ENCODE measurements around the gene TNFRSF12A. TPM values are rescaled to one million over a fixed set of nuclear protein-coding genes. Genes with fewer than 3 reads are reported as not detected.
A peak's percentile ranks its signal among the peaks of the same experiment; 100 is the strongest.

The TNFRSF12A gene
- total and polyA plus RNA-seq, 2 of the 13 experiments (the other 11 are each of a cell fraction or from before 2014, with no cell fraction given): 61.9 to 66.0 TPM

DNA sequence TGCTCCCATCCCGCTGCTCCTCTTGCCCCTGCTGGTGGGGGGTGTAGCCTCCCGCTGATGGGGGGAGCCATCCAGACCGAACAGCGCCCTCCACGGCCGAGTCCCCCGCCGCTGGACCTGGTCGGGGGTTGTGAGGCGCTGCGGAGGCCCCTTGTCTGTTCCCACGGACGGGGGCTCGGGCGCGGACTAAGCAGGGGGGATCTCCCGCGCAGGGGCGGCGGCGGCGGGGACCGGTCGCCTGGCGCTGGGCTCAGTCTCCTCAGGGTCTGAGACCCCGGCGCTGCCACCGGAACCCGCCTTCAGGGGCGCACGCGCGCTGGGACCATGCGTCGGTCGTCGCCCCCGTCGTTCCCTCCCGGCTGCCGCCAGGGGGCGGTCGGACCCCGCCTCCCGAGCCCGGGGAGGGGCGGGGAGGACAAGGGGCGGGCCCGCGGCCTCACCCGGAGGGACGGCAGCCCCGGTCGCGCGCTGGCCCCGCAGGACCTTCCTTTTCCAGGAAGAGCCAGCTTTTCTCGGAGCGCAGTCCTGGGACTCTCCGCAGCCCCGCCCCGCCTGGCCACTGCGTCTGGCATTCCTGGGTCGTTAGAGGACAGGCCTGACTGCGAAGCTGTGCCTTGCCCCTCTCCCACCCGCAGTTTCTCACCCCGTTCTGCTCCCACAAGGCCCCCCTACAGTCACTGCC lies 39.0 kb downstream of the TNFRSF12A start (continued):
- TF ChIP-seq, protein P1, sequence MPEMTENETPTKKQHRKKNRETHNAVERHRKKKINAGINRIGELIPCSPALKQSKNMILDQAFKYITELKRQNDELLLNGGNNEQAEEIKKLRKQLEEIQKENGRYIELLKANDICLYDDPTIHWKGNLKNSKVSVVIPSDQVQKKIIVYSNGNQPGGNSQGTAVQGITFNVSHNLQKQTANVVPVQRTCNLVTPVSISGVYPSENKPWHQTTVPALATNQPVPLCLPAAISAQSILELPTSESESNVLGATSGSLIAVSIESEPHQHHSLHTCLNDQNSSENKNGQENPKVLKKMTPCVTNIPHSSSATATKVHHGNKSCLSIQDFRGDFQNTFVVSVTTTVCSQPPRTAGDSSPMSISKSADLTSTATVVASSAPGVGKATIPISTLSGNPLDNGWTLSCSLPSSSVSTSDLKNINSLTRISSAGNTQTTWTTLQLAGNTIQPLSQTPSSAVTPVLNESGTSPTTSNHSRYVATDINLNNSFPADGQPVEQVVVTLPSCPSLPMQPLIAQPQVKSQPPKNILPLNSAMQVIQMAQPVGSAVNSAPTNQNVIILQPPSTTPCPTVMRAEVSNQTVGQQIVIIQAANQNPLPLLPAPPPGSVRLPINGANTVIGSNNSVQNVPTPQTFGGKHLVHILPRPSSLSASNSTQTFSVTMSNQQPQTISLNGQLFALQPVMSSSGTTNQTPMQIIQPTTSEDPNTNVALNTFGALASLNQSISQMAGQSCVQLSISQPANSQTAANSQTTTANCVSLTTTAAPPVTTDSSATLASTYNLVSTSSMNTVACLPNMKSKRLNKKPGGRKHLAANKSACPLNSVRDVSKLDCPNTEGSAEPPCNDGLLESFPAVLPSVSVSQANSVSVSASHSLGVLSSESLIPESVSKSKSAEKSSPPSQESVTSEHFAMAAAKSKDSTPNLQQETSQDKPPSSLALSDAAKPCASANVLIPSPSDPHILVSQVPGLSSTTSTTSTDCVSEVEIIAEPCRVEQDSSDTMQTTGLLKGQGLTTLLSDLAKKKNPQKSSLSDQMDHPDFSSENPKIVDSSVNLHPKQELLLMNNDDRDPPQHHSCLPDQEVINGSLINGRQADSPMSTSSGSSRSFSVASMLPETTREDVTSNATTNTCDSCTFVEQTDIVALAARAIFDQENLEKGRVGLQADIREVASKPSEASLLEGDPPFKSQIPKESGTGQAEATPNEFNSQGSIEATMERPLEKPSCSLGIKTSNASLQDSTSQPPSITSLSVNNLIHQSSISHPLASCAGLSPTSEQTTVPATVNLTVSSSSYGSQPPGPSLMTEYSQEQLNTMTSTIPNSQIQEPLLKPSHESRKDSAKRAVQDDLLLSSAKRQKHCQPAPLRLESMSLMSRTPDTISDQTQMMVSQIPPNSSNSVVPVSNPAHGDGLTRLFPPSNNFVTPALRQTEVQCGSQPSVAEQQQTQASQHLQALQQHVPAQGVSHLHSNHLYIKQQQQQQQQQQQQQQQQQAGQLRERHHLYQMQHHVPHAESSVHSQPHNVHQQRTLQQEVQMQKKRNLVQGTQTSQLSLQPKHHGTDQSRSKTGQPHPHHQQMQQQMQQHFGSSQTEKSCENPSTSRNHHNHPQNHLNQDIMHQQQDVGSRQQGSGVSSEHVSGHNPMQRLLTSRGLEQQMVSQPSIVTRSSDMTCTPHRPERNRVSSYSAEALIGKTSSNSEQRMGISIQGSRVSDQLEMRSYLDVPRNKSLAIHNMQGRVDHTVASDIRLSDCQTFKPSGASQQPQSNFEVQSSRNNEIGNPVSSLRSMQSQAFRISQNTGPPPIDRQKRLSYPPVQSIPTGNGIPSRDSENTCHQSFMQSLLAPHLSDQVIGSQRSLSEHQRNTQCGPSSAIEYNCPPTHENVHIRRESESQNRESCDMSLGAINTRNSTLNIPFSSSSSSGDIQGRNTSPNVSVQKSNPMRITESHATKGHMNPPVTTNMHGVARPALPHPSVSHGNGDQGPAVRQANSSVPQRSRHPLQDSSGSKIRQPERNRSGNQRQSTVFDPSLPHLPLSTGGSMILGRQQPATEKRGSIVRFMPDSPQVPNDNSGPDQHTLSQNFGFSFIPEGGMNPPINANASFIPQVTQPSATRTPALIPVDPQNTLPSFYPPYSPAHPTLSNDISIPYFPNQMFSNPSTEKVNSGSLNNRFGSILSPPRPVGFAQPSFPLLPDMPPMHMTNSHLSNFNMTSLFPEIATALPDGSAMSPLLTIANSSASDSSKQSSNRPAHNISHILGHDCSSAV (CRISPR knock-in tag; IDR thresholded peaks at IDR 0.05; ENCODE audit: borderline replicate concordance): no peak
- TF ChIP-seq ZNF749 (CRISPR knock-in tag; IDR thresholded peaks at IDR 0.05; ENCODE audit: borderline replicate concordance) (peak; percentile 71; the same call in 1 of the 2 replicates), ZNF274 (CRISPR knock-in tag; IDR thresholded peaks at IDR 0.05) (no peak; the same call in 1 of the 2 replicates), SMARCE1 (IDR thresholded peaks at IDR 0.05; ENCODE audit: borderline replicate concordance) (no peak), AGO1 (IDR thresholded peaks at IDR 0.05; ENCODE audit: low read depth, low read length, poor library complexity, severe bottlenecking) (no peak), ZFP41 (CRISPR knock-in tag; IDR thresholded peaks at IDR 0.05; ENCODE audit: borderline replicate concordance) (no peak)
- TF ChIP-seq, protein P2, sequence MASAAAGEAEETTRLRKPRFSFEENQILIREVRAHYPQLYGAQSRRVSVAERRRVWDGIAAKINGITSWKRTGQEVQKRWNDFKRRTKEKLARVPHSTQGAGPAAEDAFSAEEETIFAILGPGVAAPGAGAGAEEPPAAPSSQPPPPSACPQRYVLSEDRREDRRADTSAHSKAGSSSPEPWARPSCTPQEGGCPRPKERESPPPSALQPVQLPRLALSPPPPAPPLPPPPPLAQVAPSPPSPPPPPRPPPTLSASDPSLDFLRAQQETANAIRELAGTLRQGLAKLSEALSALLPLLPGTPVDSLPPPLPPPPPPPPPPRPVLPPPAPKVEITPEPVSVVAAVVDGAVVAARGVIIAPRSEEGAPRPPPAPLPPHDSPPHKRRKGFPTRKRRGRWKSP (CRISPR knock-in tag; IDR thresholded peaks at IDR 0.05): peak; percentile 78
- TF ChIP-seq, protein P3, sequence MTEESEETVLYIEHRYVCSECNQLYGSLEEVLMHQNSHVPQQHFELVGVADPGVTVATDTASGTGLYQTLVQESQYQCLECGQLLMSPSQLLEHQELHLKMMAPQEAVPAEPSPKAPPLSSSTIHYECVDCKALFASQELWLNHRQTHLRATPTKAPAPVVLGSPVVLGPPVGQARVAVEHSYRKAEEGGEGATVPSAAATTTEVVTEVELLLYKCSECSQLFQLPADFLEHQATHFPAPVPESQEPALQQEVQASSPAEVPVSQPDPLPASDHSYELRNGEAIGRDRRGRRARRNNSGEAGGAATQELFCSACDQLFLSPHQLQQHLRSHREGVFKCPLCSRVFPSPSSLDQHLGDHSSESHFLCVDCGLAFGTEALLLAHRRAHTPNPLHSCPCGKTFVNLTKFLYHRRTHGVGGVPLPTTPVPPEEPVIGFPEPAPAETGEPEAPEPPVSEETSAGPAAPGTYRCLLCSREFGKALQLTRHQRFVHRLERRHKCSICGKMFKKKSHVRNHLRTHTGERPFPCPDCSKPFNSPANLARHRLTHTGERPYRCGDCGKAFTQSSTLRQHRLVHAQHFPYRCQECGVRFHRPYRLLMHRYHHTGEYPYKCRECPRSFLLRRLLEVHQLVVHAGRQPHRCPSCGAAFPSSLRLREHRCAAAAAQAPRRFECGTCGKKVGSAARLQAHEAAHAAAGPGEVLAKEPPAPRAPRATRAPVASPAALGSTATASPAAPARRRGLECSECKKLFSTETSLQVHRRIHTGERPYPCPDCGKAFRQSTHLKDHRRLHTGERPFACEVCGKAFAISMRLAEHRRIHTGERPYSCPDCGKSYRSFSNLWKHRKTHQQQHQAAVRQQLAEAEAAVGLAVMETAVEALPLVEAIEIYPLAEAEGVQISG (CRISPR knock-in tag; IDR thresholded peaks at IDR 0.05): peak; percentile 78
- TF ChIP-seq, protein P4, sequence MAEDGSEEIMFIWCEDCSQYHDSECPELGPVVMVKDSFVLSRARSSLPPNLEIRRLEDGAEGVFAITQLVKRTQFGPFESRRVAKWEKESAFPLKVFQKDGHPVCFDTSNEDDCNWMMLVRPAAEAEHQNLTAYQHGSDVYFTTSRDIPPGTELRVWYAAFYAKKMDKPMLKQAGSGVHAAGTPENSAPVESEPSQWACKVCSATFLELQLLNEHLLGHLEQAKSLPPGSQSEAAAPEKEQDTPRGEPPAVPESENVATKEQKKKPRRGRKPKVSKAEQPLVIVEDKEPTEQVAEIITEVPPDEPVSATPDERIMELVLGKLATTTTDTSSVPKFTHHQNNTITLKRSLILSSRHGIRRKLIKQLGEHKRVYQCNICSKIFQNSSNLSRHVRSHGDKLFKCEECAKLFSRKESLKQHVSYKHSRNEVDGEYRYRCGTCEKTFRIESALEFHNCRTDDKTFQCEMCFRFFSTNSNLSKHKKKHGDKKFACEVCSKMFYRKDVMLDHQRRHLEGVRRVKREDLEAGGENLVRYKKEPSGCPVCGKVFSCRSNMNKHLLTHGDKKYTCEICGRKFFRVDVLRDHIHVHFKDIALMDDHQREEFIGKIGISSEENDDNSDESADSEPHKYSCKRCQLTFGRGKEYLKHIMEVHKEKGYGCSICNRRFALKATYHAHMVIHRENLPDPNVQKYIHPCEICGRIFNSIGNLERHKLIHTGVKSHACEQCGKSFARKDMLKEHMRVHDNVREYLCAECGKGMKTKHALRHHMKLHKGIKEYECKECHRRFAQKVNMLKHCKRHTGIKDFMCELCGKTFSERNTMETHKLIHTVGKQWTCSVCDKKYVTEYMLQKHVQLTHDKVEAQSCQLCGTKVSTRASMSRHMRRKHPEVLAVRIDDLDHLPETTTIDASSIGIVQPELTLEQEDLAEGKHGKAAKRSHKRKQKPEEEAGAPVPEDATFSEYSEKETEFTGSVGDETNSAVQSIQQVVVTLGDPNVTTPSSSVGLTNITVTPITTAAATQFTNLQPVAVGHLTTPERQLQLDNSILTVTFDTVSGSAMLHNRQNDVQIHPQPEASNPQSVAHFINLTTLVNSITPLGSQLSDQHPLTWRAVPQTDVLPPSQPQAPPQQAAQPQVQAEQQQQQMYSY (CRISPR knock-in tag; IDR thresholded peaks at IDR 0.05): no peak

All from HepG2 (cell line).